GM19025 (cell line): ENCODE data around the gene MARCHF10.

Source experiments
- ATAC-seq: cut with Tn5 transposase; IDR thresholded peaks from one replicate; pipeline ENCODE4 v1.9.1; 2021; ENCODE audit warnings: mild to moderate bottlenecking, low read depth, moderate library complexity; ENCODE audit not compliant: unreplicated experiment

The MARCHF10 gene

DNA sequence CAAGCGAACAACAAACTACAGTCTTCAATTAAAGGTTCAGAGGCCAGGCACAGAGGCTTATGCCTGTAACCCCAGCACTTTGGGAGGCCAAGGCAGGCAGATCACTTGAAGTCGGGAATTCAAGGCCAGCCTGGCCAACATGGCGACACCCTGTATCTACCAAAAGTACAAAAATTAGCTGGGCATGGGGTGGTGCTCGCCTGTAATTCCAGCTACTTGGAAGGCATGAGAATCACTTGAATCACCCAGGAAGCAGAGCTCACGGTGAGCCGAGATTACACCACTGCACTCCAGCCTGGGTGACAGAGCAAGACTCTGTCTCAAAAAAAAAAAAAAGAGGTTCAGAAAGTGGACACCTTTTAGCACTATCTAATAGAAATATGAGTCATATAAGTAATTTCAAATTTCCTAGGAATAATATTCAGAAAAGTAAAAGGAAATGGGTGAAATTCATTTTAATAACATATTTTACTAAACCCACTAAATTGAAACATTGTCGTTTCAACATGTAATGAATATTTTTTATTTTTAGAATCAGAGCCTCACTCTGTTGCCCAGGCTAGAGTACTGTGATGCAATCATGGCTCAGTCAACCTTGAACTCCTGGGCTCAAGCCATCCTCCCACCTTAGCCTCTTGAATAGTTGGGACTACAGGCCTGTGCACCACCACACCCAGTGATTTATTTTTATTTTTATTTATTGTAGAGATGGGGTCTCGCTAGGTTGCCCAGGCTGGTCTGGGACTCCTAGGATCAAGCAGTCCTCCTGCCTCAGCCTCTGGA lies 15.2 kb upstream of the MARCHF10 start:
- ATAC-seq, result no peak

DNA sequence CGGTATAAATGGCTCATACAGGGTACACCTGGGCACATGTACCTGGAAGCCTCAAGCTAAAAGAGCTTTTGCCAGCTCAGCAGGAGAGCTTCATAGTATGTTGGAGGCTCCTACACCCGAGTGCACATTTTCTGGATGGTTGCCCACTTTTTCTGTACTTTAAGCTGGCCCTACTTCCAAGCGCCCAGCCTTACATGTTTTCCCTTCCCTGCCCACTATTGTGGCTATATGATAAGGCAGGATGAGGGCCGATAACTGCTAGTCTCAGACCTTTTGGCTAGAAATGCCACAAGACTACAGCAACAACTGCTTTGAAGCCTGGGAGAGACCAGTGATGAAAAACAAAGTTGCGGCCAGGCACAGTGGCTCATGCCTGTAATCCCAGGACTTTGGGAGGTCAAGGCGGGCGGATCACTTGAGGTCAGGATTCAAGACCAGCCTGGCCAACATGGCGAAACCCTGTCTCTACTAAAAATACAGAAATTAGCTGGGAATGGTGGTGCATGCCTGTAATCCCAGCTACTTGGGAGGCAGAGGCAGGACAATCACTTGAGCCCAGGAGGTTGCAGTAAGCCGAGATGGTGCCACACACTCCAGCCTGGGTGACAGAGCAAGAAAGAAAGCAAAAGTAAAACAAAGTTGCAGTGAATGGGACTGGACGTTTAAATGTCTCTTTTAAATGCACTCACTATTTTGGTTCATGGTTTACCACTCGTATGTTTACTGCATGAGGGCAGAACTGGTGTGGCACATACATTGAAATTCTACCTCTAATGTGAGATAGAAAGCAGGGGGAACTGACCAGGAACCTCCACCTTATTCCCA lies 14.2 kb upstream of the MARCHF10 start:
- no peak for ATAC-seq

- ATAC-seq, result no peak
Observed at GRCh38 chr17:62821189-62822079, 13.3 kb upstream of the MARCHF10 start.

- no peak for ATAC-seq
Observed at GRCh38 chr17:62819511-62820221, 11.6 kb upstream of the MARCHF10 start.

GRCh38 chr17:62818526-62818925 lies 10.4 kb upstream of the MARCHF10 start:
- no peak for ATAC-seq

- ATAC-seq, result no peak
Observed at GRCh38 chr17:62816282-62816839, 8.2 kb upstream of the MARCHF10 start.

- ATAC-seq, result no peak
Observed at GRCh38 chr17:62809656-62810055, 1.5 kb upstream of the MARCHF10 start.

GRCh38 chr17:62808576-62808970 lies 459 bp upstream of the MARCHF10 start:
- no peak for ATAC-seq

GRCh38 chr17:62805234-62805633 lies 2.9 kb downstream of the MARCHF10 start:
- no peak for ATAC-seq

GRCh38 chr17:62804822-62805221 lies 3.3 kb downstream of the MARCHF10 start:
- no peak for ATAC-seq

DNA sequence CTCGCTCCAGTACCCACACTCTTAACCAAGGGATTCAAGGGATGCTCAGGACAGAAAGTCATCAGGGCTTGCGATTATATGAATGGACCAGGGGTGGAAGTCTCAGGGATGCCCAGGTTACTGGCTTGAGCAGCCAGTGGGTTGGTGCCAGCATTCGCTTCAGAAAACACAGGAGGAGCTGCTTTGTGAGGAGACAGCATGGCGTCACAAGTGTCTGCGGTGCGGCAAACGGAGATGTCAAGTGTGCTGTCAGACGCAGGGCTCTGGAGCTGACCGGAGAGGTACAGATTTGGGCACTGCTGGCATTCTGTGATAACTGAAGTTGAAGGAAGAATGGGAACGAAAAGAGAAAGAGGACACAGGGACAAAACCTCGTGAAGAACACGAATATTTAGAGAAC lies 4.1 kb downstream of the MARCHF10 start:
- ATAC-seq, result no peak

DNA sequence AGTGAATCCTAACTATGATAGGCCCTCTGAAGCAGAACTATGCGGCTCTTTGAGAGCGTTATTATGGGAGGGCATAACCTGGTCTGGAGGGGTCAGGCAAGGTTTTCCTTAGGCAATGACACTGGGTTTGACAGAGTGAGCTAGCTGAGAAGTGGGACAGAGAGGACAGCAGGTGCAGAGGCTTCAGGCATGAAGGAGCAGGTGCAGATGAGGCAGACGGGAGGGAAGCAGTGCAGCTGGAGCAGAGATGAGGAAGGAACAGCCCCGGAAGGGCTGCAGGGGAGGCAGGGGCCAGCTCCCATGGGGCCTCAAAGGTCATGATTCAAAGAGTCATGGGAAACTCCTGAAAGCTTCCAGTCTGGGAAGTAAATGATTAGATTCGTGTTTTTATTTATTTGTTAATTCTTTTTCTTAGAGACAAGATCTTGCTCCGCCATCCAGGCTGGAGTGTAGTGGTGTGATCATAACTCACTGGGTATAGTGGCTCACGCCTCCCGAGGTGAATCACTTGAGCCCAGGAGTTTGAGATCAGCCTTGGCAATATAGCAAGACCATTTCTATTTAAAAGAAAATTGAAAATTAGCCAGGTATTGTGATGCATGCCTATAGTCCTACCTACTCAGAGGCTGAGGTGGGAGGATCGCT lies 5.4 kb downstream of the MARCHF10 start:
- no peak for ATAC-seq

DNA sequence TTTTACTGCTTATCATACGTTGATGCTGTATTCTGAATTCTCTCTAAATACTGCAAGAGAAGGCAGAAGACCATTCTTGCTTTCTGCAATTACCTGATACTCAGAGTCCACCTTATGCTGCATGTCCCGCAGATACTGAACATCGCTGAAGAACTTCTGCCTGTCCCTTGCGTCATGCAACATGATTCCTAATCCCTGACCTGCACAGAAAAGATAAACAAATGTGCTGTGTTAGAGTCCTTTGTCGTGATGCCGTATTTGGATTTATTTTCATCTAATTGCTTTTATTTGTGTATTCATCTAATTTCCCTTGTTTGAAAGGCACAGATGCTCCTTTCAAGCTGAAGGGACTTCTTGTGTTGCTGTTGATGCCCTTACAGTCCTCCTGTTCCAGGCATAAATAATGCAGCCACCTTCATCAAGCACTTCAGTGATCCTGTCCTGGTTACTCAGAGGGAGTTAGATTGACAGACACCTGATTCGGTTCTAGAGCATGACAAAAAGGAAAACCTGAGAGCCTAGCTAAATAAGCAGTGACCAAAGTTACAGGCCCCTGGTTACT lies 6.5 kb downstream of the MARCHF10 start:
- no peak for ATAC-seq

DNA sequence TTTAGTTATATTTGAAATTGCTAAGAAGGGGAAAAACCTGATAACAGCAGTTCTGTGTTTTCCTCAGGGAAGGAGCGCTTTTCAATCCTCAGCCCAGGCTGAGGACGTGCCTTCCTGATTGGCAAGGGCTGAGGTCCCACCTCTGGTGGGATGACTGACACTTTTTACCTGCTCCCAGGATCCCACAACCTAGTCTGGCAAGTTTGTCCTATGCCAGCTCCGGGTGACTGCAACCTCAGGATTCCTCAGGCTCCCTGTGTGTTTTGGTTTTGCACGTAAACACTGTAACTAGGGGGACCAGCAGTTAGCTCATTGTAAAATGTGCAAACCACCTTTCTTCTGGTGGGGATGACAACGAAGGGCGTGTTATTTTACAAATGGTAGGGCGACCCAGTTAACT lies 7.5 kb downstream of the MARCHF10 start:
- ATAC-seq, result no peak

GRCh38 chr17:62797959-62798358 lies 10.2 kb downstream of the MARCHF10 start:
- ATAC-seq, result no peak

- no peak for ATAC-seq
Observed at GRCh38 chr17:62796291-62796690, 11.8 kb downstream of the MARCHF10 start.

GRCh38 chr17:62794666-62794971 lies 13.5 kb downstream of the MARCHF10 start:
- ATAC-seq, result no peak

GRCh38 chr17:62793919-62794665 lies 14.0 kb downstream of the MARCHF10 start:
- no peak for ATAC-seq

DNA sequence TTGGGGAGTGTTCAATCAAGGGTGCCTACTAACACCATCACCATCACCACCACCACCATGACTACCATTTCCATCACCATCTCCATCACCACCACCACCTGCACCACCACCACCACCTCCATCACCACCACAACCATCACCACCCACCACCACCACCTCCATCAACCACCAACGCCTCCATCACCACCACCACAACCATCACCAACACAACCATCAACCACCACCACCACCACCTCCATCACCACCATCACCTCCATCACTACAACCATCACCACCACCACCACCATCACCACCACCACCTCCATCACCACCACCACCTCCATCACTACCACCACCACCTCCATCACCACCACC lies 15.7 kb downstream of the MARCHF10 start:
- no peak for ATAC-seq
